Pericardium fibroblast (primary cell): ENCODE results near the gene POLD2. TPM values are rescaled to one million over a fixed set of nuclear protein-coding genes. Genes with fewer than 3 reads are reported as not detected.

Source experiments
- total RNA-seq: library from RNA; depleted of rRNA; stranded (reverse); fragments of >200 nt; gene quantifications from 2 replicates; pipeline ENCODE4 v1.2.3, GENCODE V29; 2015

POLD2 gene
- total RNA-seq, result 71.2 and 101 TPM in 2 replicates

DNA sequence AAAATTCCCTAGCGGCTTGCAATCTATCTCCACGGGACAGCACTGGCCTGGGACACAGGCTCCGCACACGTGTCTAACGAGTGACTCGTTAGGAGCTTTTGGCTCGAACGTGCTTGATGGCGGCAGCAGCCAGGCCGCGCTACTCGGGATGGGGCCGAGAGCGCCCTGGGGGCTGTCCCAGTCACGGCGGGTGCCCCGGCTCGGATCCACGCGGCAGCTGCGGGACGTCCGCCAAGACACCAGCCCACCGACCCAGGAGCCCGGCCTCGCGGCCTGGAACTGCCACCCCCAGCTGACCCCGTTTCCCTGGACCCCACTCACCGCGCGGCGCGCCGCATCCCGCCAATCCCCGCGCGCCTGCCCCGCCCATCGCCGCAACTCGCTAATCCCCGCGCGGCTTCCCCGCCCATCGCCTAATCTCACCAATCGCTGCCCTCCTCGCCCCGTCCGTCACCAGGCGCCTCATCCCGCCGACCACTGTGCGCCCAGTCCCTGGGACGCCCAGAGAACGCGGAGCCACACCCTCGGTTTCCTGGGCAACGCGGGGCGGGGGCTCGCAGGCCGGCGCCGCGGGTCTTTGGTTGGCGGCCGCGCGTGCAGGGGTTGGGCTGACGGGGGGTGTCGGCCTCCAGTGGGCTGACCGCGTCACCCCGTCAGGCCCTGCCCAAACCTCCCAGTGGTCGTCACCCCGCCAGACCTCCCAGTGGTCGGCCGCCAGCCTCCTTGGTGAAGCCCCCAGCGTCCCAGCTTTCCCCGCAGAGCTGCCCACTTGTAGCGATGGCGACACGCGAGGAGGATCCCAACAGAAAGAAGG is at the start of gene POLD2:
POLD2 (minus strand) TSS at position 359 of the 814 bp plus-strand sequence. CDS start 1,495 bp downstream, outside the sequence.

DNA sequence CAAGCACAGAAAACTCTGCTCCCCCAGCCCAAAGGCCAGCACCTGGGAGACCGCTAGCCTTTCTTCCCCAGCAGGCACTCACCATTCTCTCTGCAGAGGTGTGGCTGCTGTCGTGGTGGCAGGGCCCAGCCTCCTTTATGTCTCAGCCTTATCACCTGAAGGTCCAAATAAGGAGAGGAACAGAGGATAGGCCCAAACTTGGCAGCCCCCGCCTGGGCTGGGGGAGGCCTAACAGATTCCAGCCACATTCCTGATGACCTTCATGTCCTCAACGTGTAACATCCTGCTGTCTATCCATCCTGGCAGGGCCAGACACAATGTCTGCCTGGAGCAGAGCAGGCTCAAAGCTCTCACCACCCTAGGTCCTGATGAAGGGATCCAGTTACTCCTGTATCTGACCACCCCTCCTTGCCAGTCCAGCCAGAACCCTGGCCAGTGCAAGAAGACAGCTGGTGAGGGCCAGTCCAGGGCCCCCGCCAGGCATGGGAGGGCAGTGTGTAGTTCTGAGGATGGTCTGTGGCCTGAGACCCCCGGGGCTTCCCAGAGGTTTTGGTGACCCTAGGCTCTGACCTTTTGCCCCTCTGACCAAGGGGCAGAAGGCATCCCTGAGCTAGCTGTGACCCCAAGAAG is 18.0 kb upstream of the POLD2 start, which contains the start of gene MYL7:
MYL7 (minus strand) TSS at position 112 of the 630 bp plus-strand sequence; CDS start at position 85, 27 bp downstream.

DNA sequence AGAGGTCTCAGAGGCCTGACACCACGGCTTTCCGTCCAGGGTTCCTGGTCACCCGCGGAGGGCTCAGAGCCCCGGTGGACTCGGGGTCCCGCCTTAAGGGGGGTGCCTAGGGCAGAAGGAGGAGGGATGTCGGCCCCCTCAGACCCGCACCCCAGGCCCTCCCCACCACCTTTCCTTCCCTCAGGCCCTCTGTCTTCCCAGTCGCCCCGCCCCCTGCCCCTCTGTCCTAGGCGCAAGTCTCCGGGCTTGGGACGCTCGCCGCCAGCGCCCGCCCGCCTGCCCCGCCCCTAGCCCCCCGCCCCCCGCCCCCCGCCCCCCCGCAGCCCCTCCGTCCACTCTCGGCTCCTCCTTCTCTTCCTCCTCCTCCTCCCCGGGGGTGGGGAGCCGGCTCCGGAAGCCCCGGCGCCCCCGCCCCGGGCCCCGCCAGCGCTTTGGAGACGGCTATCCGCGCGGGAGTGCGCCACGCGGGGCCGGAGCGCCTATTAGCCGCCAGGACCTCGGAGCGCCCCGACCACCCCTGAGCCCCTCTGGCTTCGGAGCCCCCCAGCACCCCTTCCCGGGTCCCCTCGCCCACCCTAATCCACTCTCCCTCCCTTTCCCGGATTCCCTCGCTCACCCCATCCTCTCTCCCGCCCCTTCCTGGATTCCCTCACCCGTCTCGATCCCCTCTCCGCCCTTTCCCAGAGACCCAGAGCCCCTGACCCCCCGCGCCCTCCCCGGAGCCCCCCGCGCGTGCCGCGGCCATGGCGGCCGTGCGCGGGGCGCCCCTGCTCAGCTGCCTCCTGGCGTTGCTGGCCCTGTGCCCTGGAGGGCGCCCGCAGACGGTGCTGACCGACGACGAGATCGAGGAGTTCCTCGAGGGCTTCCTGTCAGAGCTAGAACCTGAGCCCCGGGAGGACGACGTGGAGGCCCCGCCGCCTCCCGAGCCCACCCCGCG is 19.2 kb downstream of the POLD2 start, which contains the start of gene AEBP1:
AEBP1 (plus strand) TSS at position 423 of the 937 bp plus-strand sequence; CDS start at position 744, 321 bp downstream.

DNA sequence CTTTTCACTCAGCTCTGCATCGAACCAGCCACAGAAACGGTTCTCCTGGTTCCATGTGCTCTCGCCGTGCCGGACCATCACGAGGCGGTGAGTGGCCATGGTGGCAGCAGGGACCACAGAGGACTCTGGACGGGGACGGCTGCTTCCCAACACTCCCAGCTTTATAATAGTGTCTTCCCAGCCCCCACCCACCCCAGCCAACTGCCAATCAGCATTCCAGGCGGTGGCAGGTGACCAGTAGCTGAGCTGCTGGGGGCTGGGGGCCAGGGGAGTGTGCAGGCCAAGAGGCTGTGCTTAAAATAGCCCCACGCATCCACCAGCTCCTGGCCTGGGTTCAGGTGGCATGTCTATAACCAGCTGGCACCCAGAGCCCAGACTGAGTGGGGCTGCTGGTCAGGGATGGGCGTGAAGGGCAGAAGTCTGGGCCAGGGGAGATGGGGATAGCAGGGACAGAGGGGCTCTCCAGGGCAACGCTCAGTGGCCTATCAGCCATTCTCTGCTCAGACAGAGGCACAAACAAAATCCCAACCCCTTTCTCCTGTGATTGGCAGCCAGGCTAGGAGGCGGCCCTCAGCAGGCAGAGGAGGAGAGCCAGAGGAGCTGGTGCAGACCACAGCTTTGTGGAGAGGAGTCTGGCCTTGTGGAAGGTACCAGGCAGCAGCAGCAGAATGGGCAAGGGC is 57.8 kb downstream of the POLD2 start, which contains the start of gene PGAM2:
PGAM2 (minus strand) TSS at position 137 of the 680 bp plus-strand sequence; CDS start at position 99, 38 bp downstream.

Other genes starting within 250 kb of the POLD2 start
- gene URGCP, start 217.0 kb downstream of the POLD2 start, total RNA-seq, result 17.5 and 22.8 TPM in 2 replicates
- 17.1 and 29.9 TPM in 2 replicates for gene UBE2D4, start 197.1 kb downstream of the POLD2 start, total RNA-seq
- gene SPDYE1, start 125.7 kb downstream of the POLD2 start, total RNA-seq, result not detected in 2 replicates
- 49.1 and 125 TPM in 2 replicates for gene DBNL, start 78.8 kb downstream of the POLD2 start, total RNA-seq
- 0.26 and 0.47 TPM in 2 replicates for gene PGAM2, start 58.0 kb downstream of the POLD2 start, total RNA-seq
- 16.3 and 16.6 TPM in 2 replicates for gene POLM, start 41.0 kb downstream of the POLD2 start, total RNA-seq
- gene AEBP1, start 19.2 kb downstream of the POLD2 start, total RNA-seq, result 74.7 and 104 TPM in 2 replicates
- 4.0 TPM in 1 of 2 replicates, not detected in the other for gene MYL7, start 17.8 kb upstream of the POLD2 start, total RNA-seq
- gene GCK, start 65.9 kb upstream of the POLD2 start, total RNA-seq, result 0.17 and 1.9 TPM in 2 replicates
- 71.0 and 117 TPM in 2 replicates for gene YKT6, start 77.4 kb upstream of the POLD2 start, total RNA-seq
- gene CAMK2B, start 202.0 kb upstream of the POLD2 start, total RNA-seq, result 0.58 TPM in 1 of 2 replicates, not detected in the other